HepG2 (cell line): ENCODE measurements around the gene TPRN. TPM values are rescaled to one million over a fixed set of nuclear protein-coding genes. Genes with fewer than 3 reads are reported as not detected.

Source experiments
- AFF4 ChIP-seq: sonication (generic); formaldehyde crosslinking; IDR thresholded peaks from 2 replicates; pipeline ENCODE4 v1.4.0; 2020; ENCODE audit warnings: missing genetic modification reagents
- GABPB1 ChIP-seq: IDR thresholded peaks from 2 replicates; pipeline ENCODE4 v1.6.1; 2016; ENCODE audit warnings: mild to moderate bottlenecking, missing genetic modification reagents, moderate library complexity, missing compliant biosample characterization
- GLI4 ChIP-seq: sonication (generic); formaldehyde crosslinking; IDR thresholded peaks from 2 replicates; pipeline ENCODE4 v1.5.1; 2020; ENCODE audit warnings: missing genetic modification reagents, mild to moderate bottlenecking, moderate library complexity, borderline replicate concordance
- HDAC2 ChIP-seq: sonication (generic); formaldehyde crosslinking; IDR thresholded peaks from 2 replicates; pipeline ENCODE4 v1.4.0; 2020; ENCODE audit warnings: missing genetic modification reagents
- HNRNPH1 ChIP-seq: fragments of 200-400 bp; formaldehyde crosslinking; optimal IDR thresholded peaks from 2 replicates; pipeline ENCODE3; 2017; ENCODE audit warnings: mild to moderate bottlenecking, low read depth, low read length
- HOXD1 ChIP-seq: sonication (generic); formaldehyde crosslinking; IDR thresholded peaks from 2 replicates; pipeline ENCODE4 v1.5.0; 2020; ENCODE audit warnings: missing genetic modification reagents
- JDP2 ChIP-seq: sonication (generic); formaldehyde crosslinking; IDR thresholded peaks from 2 replicates; pipeline ENCODE4 v1.8.1; 2022; ENCODE audit warnings: missing genetic modification reagents, borderline replicate concordance
- JUN ChIP-seq: sonication (generic); formaldehyde crosslinking; IDR thresholded peaks from 2 replicates; pipeline ENCODE4 v1.4.0; 2020; ENCODE audit warnings: mild to moderate bottlenecking, missing genetic modification reagents
- KLF11 ChIP-seq: IDR thresholded peaks from 2 replicates; pipeline ENCODE4 v1.6.1; 2016; ENCODE audit warnings: missing compliant biosample characterization
- MAFF ChIP-seq: IDR thresholded peaks from 2 replicates; pipeline ENCODE4 v1.6.1; 2011; ENCODE audit warnings: low read depth, low read length, improper control_type of control experiment
- MEIS1 ChIP-seq: sonication (generic); formaldehyde crosslinking; IDR thresholded peaks from 2 replicates; pipeline ENCODE4 v1.9.0; 2021; ENCODE audit warnings: mild to moderate bottlenecking, missing genetic modification reagents, moderate library complexity, borderline replicate concordance
- PLRG1 ChIP-seq: fragments of 450-650 bp; conservative IDR thresholded peaks from 2 replicates; pipeline ENCODE4 v1.6.1; 2016
- SETDB1 ChIP-seq: sonication (generic); formaldehyde crosslinking; IDR thresholded peaks from 2 replicates; pipeline ENCODE4 v1.5.1; 2020; ENCODE audit warnings: missing genetic modification reagents, mild to moderate bottlenecking, borderline replicate concordance
- SRSF4 ChIP-seq: fragments of 200-400 bp; formaldehyde crosslinking; IDR thresholded peaks from one replicate; pipeline ENCODE4 v1.6.1; 2018; ENCODE audit warnings: mild to moderate bottlenecking, low read depth, low read length, moderate library complexity; ENCODE audit not compliant: poor library complexity, severe bottlenecking
- SYNCRIP ChIP-seq: fragments of 200-400 bp; formaldehyde crosslinking; IDR thresholded peaks from 2 replicates; pipeline ENCODE4 v1.6.1; 2018; ENCODE audit warnings: mild to moderate bottlenecking, low read depth, low read length; ENCODE audit not compliant: insufficient read depth
- ZBTB10 ChIP-seq: sonication (generic); formaldehyde crosslinking; IDR thresholded peaks from 2 replicates; pipeline ENCODE4 v1.4.0; 2020; ENCODE audit warnings: missing genetic modification reagents, borderline replicate concordance
- ZBTB7B ChIP-seq: sonication (generic); formaldehyde crosslinking; IDR thresholded peaks from 2 replicates; pipeline ENCODE4 v1.4.0; 2020; ENCODE audit warnings: missing genetic modification reagents
- ZNF446 ChIP-seq: sonication (generic); formaldehyde crosslinking; IDR thresholded peaks from 2 replicates; pipeline ENCODE4 v1.5.0; 2020; ENCODE audit warnings: mild to moderate bottlenecking, missing genetic modification reagents
- ZNF574 ChIP-seq: sonication (generic); formaldehyde crosslinking; IDR thresholded peaks from 2 replicates; pipeline ENCODE4 v1.4.0; 2020; ENCODE audit warnings: missing genetic modification reagents
- ZNF691 ChIP-seq: sonication (generic); formaldehyde crosslinking; IDR thresholded peaks from 2 replicates; pipeline ENCODE4 v1.4.0; 2020; ENCODE audit warnings: missing genetic modification reagents, low read depth, mild to moderate bottlenecking, borderline replicate concordance
- polyA plus RNA-seq, 8 experiments: library from polyadenylated mRNA; depleted of rRNA in 3 of 8; stranded (reverse) in 7 of 8; unstranded in 1 of 8; fragments of >200 nt; fragmentation: Illumina TruSeq in 4 of 8; extraction: Trizol in 4 of 8; gene quantifications; 2 replicates each; pipeline versions ENCODE4 v1.2.1 to v1.2.3, GENCODE V29; 2011 to 2016; ENCODE audit warnings: low read depth in 4 of 8, missing spikeins in 1 of 8, mixed read lengths in 1 of 8; ENCODE audit not compliant: insufficient read depth in 1 of 8
- total RNA-seq, 5 experiments: library from RNA; depleted of rRNA; stranded (reverse); fragments of >200 nt; fragmentation: Illumina TruSeq; extraction: Trizol; gene quantifications; 2 replicates each; pipeline ENCODE4 v1.2.3, GENCODE V29; 2016; ENCODE audit warnings: low read depth in 1 of 5

The TPRN gene
- total and polyA plus RNA-seq, 2 of the 13 experiments (the other 11 are each of a cell fraction or from before 2014, with no cell fraction given): 10.1 to 19.2 TPM

GRCh38 chr9:137221506-137222111, 21.1 kb upstream of the TPRN start (continued):
- TF ChIP-seq SRSF4 (no peak), KLF11 (no peak), PLRG1 (no peak), ZNF446 (CRISPR knock-in tag) (no peak), ZNF574 (peak; percentile 39), MAFF (no peak), JDP2 (CRISPR knock-in tag) (no peak), SYNCRIP (no peak), HOXD1 (CRISPR knock-in tag) (peak; percentile 61; the same call in 1 of the 2 replicates), ZNF691 (CRISPR knock-in tag) (no peak), GLI4 (CRISPR knock-in tag) (no peak), GABPB1 (peak; percentile 58; the same call in 1 of the 2 replicates), HNRNPH1 (no peak), SETDB1 (CRISPR knock-in tag) (no peak), HDAC2 (CRISPR knock-in tag) (no peak), MEIS1 (no peak), JUN (no peak), ZBTB7B (peak; percentile 57), AFF4 (no peak), ZBTB10 (CRISPR knock-in tag) (0 out of 2 replicates have a peak, but pooled peaks have one; percentile 41)
